ENCODE data around the gene S100A6.

- TF ChIP-seq POLR2A (IDR thresholded peaks at IDR 0.05) (no peak), CTCF (IDR thresholded peaks at IDR 0.05) (no peak)
Observed at GRCh38 chr1:153561466-153561985, 25.7 kb upstream of the S100A6 start.

Data from lower leg skin (tissue), 3 donors.